NB4 (cell line): Measurements from ENCODE around the gene RYR3.

Experiments
- DNase-seq: peaks from one replicate; pipeline ENCODE4 v3.0.0; 2010; ENCODE audit warnings: low read depth
- H3K4me3 ChIP-seq: one replicate; pipeline ENCODE4 v1.5.1; 2011; ENCODE audit warnings: mild to moderate bottlenecking, low read depth, low read length, moderate library complexity
- MYC ChIP-seq: IDR thresholded peaks from 2 replicates; pipeline ENCODE4 v1.6.1; 2011; ENCODE audit warnings: low read depth, low read length
- POLR2A ChIP-seq: IDR thresholded peaks from 2 replicates; pipeline ENCODE4 v1.6.1; 2011; ENCODE audit warnings: mild to moderate bottlenecking; ENCODE audit not compliant: insufficient read length; ENCODE audit errors: extremely low read depth
- TF ChIP-seq, protein P1 (sequence below): IDR thresholded peaks from one replicate; pipeline ENCODE4 v1.5.1; 2012; ENCODE audit warnings: low read depth, low read length
- TF ChIP-seq, protein P2 (sequence below): IDR thresholded peaks from 2 replicates; pipeline ENCODE4 v1.6.1; 2011; ENCODE audit warnings: low read depth, low read length

The RYR3 gene

DNA sequence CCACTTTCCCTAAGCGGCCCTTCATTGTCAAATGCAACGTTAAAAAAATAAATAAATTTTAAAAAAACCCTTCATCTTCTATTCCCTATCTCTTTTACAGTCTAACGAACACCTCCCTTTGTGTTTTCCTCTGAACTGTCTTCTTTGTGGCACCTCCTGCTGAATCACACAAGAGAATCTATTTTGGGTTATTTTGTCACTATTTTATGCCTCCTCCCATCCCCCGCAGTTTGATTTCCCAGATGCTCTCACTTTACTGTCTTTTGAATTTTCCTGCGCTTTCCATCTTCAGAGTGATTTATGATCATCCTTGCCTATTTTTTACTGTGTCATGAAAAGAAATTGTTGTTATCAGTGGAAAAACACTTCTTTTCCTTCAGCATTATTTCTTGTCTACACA is 32.5 kb downstream of the RYR3 start:
- TF ChIP-seq POLR2A (no peak), MYC (no peak)
- TF ChIP-seq, protein P1, sequence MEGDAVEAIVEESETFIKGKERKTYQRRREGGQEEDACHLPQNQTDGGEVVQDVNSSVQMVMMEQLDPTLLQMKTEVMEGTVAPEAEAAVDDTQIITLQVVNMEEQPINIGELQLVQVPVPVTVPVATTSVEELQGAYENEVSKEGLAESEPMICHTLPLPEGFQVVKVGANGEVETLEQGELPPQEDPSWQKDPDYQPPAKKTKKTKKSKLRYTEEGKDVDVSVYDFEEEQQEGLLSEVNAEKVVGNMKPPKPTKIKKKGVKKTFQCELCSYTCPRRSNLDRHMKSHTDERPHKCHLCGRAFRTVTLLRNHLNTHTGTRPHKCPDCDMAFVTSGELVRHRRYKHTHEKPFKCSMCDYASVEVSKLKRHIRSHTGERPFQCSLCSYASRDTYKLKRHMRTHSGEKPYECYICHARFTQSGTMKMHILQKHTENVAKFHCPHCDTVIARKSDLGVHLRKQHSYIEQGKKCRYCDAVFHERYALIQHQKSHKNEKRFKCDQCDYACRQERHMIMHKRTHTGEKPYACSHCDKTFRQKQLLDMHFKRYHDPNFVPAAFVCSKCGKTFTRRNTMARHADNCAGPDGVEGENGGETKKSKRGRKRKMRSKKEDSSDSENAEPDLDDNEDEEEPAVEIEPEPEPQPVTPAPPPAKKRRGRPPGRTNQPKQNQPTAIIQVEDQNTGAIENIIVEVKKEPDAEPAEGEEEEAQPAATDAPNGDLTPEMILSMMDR: no peak
- TF ChIP-seq, protein P2, sequence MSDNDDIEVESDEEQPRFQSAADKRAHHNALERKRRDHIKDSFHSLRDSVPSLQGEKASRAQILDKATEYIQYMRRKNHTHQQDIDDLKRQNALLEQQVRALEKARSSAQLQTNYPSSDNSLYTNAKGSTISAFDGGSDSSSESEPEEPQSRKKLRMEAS: no peak
- H3K4me3 ChIP-seq: no peak overlapping the region
- DNase-seq: no peak

GRCh38 chr15:33344111-33344510 is 33.3 kb downstream of the RYR3 start:
- no peak for DNase-seq

DNA sequence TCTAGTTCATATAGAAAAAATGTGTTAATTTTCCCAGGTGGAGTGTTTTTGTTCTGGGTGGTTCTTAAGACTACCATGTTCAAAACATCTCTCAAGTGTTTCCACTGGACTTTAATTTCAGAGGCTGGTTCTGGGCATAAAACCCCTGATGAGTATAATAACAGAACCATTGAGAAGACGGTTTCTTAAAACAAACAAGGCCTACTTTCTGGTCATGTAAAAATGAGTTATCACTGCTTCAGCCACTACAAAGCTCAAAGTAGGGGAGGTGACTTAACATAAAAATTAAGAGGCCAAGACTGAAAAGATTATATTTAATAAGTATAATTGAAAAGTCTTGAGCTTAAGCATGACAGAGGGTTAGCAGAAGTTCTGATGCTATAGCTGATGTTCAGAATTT is 33.8 kb downstream of the RYR3 start:
- TF ChIP-seq, protein P2: no peak
- TF ChIP-seq, protein P1: no peak
- no peak overlapping the region for H3K4me3 ChIP-seq
- DNase-seq: no peak

More at GRCh38 chr15:33344111-33344510, 33.3 kb downstream of the RYR3 start:
- TF ChIP-seq MYC: no peak
- TF ChIP-seq, protein P1: no peak
- TF ChIP-seq POLR2A: no peak
- TF ChIP-seq, protein P2: no peak
- no peak overlapping the region for H3K4me3 ChIP-seq

- TF ChIP-seq, protein P1: no peak
- TF ChIP-seq POLR2A (no peak), MYC (no peak)
- TF ChIP-seq, protein P2: no peak
- no peak for DNase-seq
- no peak overlapping the region for H3K4me3 ChIP-seq
Observed at GRCh38 chr15:33354411-33354810, 43.6 kb downstream of the RYR3 start.

DNA sequence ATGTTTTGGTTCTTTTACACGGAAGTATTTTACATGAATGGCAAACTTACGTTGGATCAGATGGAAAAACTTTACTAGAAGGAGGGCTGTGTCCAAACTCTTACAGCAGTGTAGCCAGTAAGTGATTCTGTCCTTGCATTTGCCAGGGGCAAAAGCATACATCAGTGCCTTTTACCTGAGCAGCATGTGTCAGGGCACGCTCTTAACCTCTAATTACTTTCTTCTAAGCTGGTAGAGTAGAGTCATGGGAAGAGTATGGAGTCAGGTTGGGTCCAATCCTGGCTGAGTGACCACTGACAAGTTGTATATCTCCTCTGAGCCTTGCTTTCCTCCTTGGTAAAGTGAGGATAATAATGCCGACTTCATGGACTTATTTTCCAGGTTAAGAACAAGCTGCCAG is 47.1 kb downstream of the RYR3 start:
- no peak overlapping the region for H3K4me3 ChIP-seq
- no peak for DNase-seq
- no peak for TF ChIP-seq POLR2A
- TF ChIP-seq MYC: no peak
- TF ChIP-seq, protein P1: no peak
- TF ChIP-seq, protein P2: no peak

- TF ChIP-seq MYC (no peak), POLR2A (no peak)
- TF ChIP-seq, protein P1: no peak
- TF ChIP-seq, protein P2: no peak
- H3K4me3 ChIP-seq: no peak overlapping the region
- no peak for DNase-seq
Observed at GRCh38 chr15:33358306-33358705, 47.5 kb downstream of the RYR3 start.
